Measurements from ENCODE around the gene RIPK4.

GRCh38 chr21:41754479-41754891 lies 12.4 kb downstream of the RIPK4 start:
- no peak for TF ChIP-seq CTCF (IDR thresholded peaks at IDR 0.05)
- TF ChIP-seq FOXJ3 (CRISPR knock-in tag; IDR thresholded peaks at IDR 0.05; ENCODE audit: borderline replicate concordance) = no peak
- no peak for TF ChIP-seq MAX (CRISPR knock-in tag; IDR thresholded peaks at IDR 0.05)
- no peak for TF ChIP-seq GABPB1 (CRISPR knock-in tag; IDR thresholded peaks at IDR 0.05)
- no peak for TF ChIP-seq NFYB (CRISPR knock-in tag; conservative IDR thresholded peaks at IDR 0.05; ENCODE audit: low read depth)
- TF ChIP-seq SP1 (CRISPR knock-in tag; conservative IDR thresholded peaks at IDR 0.05) = no peak
- TF ChIP-seq TEAD1 (CRISPR knock-in tag; IDR thresholded peaks at IDR 0.05) = no peak; the same call in 1 of the 2 replicates
- TF ChIP-seq TP53 (CRISPR knock-in tag; IDR thresholded peaks at IDR 0.05) = no peak
- TF ChIP-seq USF2 (CRISPR knock-in tag; IDR thresholded peaks at IDR 0.05) = no peak
- no peak for TF ChIP-seq NR2C2 (CRISPR knock-in tag; IDR thresholded peaks at IDR 0.05)
- no peak for TF ChIP-seq HMGXB4 (CRISPR knock-in tag; IDR thresholded peaks at IDR 0.05)
- no peak for TF ChIP-seq E2F5 (CRISPR knock-in tag; IDR thresholded peaks at IDR 0.05)
